GM18517 (cell line): ENCODE data around the gene OR51M1.
"Not testable (repeated sequence)": the region's sequence is repeated elsewhere in the genome, so short reads cannot be mapped to it uniquely, and the experiment has no call there.

ENCODE experiments used
- ATAC-seq: cut with Tn5 transposase; IDR thresholded peaks from one replicate; pipeline ENCODE4 v1.9.1; 2021; ENCODE audit warnings: mild to moderate bottlenecking, moderate library complexity; ENCODE audit not compliant: unreplicated experiment

OR51M1 gene

GRCh38 chr11:5383576-5383975 lies at the start of gene OR51M1:
Gene OR51M1 (plus strand): TSS chr11:5383812. CDS start chr11:5389399, 5,587 bp downstream.
- no peak for ATAC-seq

- ATAC-seq = no peak
Observed at GRCh38 chr11:5335170-5335569, 48.4 kb upstream of the OR51M1 start.

GRCh38 chr11:5336331-5336730 lies 47.3 kb upstream of the OR51M1 start:
- ATAC-seq = no peak

GRCh38 chr11:5337253-5337652 lies 46.4 kb upstream of the OR51M1 start:
- ATAC-seq = not testable (repeated sequence)

- ATAC-seq = peak; percentile 77
Observed at GRCh38 chr11:5339771-5340322, 43.8 kb upstream of the OR51M1 start.

- ATAC-seq = no peak
Observed at GRCh38 chr11:5343474-5344335, 39.9 kb upstream of the OR51M1 start, which contains the start of gene OR51B5. Gene OR51B5 (minus strand): TSS chr11:5343524. CDS start chr11:5343524, 0 bp downstream.

GRCh38 chr11:5345831-5346230 lies 37.8 kb upstream of the OR51M1 start:
- no peak for ATAC-seq

- no peak for ATAC-seq
Observed at GRCh38 chr11:5348551-5349194, 34.9 kb upstream of the OR51M1 start.

- no peak for ATAC-seq
Observed at GRCh38 chr11:5349550-5349949, 34.1 kb upstream of the OR51M1 start.

- no peak for ATAC-seq
Observed at GRCh38 chr11:5351208-5351607, 32.4 kb upstream of the OR51M1 start, which contains the start of gene OR51B6. Gene OR51B6 (plus strand): TSS chr11:5351508. CDS start chr11:5351508, 0 bp downstream.

- ATAC-seq = not testable (repeated sequence)
Observed at GRCh38 chr11:5356031-5356430, 27.6 kb upstream of the OR51M1 start.

GRCh38 chr11:5362017-5362625 lies 21.5 kb upstream of the OR51M1 start:
- no peak for ATAC-seq

GRCh38 chr11:5363679-5364078 lies 19.9 kb upstream of the OR51M1 start:
- ATAC-seq = no peak

- no peak for ATAC-seq
Observed at GRCh38 chr11:5364214-5364613, 19.4 kb upstream of the OR51M1 start.

- ATAC-seq = not testable (repeated sequence)
Observed at GRCh38 chr11:5366365-5366764, 17.2 kb upstream of the OR51M1 start.

- no peak for ATAC-seq
Observed at GRCh38 chr11:5366856-5367255, 16.8 kb upstream of the OR51M1 start.

- ATAC-seq = no peak
Observed at GRCh38 chr11:5367448-5368074, 16.1 kb upstream of the OR51M1 start.

- peak; percentile 42 for ATAC-seq
Observed at GRCh38 chr11:5368502-5369043, 15.0 kb upstream of the OR51M1 start.

GRCh38 chr11:5369789-5370188 lies 13.8 kb upstream of the OR51M1 start:
- no peak for ATAC-seq

GRCh38 chr11:5380740-5381342 lies 2.8 kb upstream of the OR51M1 start:
- no peak for ATAC-seq
